Choroid plexus epithelial cell (primary cell): ENCODE measurements around the gene CEP135.
"Not testable (repeated sequence)": the region's sequence is repeated elsewhere in the genome, so short reads cannot be mapped to it uniquely, and the experiment has no call there.

Experiments used
- DNase-seq: peaks from one replicate; pipeline ENCODE4 v3.0.0-alpha.2; 2010; ENCODE audit warnings: low read depth
- H3K4me3 ChIP-seq: 2 replicates; pipeline ENCODE4 v1.5.1; 2011; ENCODE audit warnings: low read depth, mild to moderate bottlenecking, control low read depth, low read length, moderate library complexity
- CTCF ChIP-seq: conservative IDR thresholded peaks from 2 replicates; pipeline ENCODE4 v1.5.1; 2011; ENCODE audit warnings: low read depth, mild to moderate bottlenecking, control low read depth, inconsistent platforms, low read length, moderate library complexity

CEP135 gene

GRCh38 chr4:56067826-56068225 is 119.1 kb downstream of the CEP135 start:
- TF ChIP-seq CTCF, result no peak
- H3K4me3 ChIP-seq, result no peak overlapping the region
- no peak for DNase-seq

- not testable (repeated sequence) for DNase-seq, H3K4me3 ChIP-seq
These were observed 124.0 kb downstream of the CEP135 start for GRCh38 chr4:56072730-56073129.

- TF ChIP-seq CTCF, result no peak
- no peak overlapping the region for H3K4me3 ChIP-seq
- DNase-seq, result peak; percentile 44
These were observed 128.9 kb downstream of the CEP135 start for GRCh38 chr4:56077676-56078075.

- DNase-seq, result peak; percentile 27
- H3K4me3 ChIP-seq, result no peak overlapping the region
- no peak for TF ChIP-seq CTCF
These were observed 130.1 kb downstream of the CEP135 start for GRCh38 chr4:56078866-56079265.

GRCh38 chr4:56080384-56080783 is 131.6 kb downstream of the CEP135 start:
- no peak for TF ChIP-seq CTCF
- peak; percentile 12 for DNase-seq

GRCh38 chr4:56082829-56083228 is 134.1 kb downstream of the CEP135 start:
- no peak overlapping the region for H3K4me3 ChIP-seq
- DNase-seq, result no peak

More at GRCh38 chr4:56080384-56080783, 131.6 kb downstream of the CEP135 start:
- no peak overlapping the region for H3K4me3 ChIP-seq

More at GRCh38 chr4:56082829-56083228, 134.1 kb downstream of the CEP135 start:
- no peak for TF ChIP-seq CTCF
